ENCODE data around the gene AMT.

Gene AMT

DNA sequence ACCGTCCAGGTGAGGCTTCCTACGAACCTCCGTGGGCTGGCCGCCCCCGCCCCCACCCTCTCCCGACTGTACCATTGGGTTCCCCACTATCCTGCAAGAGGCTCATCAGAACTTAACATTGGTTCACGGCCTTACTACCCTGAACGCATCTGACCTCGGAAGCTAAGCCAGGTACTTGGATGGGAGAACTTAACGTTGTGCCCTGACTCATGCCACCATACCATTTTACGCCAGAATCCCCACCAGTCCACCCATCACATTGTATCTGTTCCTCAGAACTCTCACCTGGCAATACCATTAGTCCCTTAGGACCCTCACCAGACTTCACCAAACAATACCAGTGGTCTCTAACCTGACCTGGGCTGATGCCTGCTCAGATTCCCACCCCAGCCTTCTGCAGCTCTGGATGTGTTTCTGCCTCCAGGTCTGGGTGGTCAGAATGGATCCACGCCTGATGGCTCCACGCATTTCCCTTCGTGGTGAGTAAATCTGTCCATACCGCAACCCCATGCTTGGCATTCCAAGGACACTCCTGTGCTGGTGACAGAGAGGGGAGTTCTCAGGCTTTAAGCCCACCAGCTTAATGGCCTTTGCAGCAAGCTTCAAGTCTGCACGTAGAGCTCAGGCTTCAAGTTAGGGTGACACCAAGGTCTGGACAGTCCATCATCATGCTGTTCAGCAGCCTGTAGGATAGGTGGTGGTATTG is 9.5 kb downstream of the AMT start:
- peak overlapping the region; percentile 73 to 99 for H3K27ac ChIP-seq
- no peak for TF ChIP-seq CTCF (IDR thresholded peaks at IDR 0.05)
- peak overlapping the region; percentile 94 for H3K4me3 ChIP-seq
- no peak for DNase-seq (ENCODE audit: low spot score)

- H3K27ac ChIP-seq = peak within 1 kb of the TSS; percentile 99
- peak; percentile 100 for DNase-seq (ENCODE audit: low spot score)
- peak within 1 kb of the TSS; percentile 94 for H3K4me3 ChIP-seq
- TF ChIP-seq CTCF (IDR thresholded peaks at IDR 0.05) = no peak
Observed at GRCh38 chr3:49411968-49412631, 10.2 kb downstream of the AMT start, which contains the start of the genes RHOA and TCTA. Gene RHOA (minus strand): TSS chr3:49411976. CDS start chr3:49375589, 36,387 bp downstream. Gene TCTA (plus strand): TSS chr3:49412423. CDS start chr3:49412427, 4 bp downstream.

- no peak for TF ChIP-seq CTCF (IDR thresholded peaks at IDR 0.05)
- Histone ChIP-seq H3K4me3 (peak overlapping the region; percentile 88), H3K27ac (peak overlapping the region; percentile 99)
- DNase-seq (ENCODE audit: low spot score) = peak; percentile 82
Observed at GRCh38 chr3:49411535-49411967, 10.7 kb downstream of the AMT start.

DNA sequence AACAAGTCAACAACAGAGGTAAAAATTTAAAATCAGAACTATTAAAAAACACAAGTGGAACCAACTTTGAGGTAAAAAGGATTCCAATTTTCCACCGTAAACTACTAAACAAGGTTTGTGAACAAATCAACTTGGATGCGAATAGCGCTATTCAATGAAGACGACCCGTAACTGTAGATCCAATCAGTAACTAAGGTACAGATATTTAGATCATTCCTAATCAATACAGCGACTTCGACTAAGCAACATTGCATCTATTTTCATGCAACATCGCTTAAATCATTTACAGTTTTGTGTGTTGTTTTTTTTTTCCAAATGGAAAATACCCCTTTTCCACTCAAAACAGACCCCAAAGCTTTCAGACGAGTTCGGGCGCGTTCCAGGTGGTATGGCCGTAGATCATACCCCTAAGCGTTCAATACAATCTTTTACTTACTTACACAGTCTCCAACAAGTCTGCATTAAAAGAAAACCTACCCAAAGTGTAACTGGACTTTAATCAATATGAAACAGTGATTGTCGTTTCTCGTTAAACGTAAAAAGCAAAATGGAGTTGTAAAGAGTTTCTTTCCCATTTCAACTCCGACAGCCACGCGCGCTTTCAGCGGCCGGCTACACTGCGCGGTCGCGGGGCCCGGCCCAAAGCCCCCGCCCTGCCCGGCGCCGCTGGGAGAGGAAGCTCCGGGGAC is 11.3 kb downstream of the AMT start:
- no peak for TF ChIP-seq CTCF (IDR thresholded peaks at IDR 0.05)
- no peak for DNase-seq (ENCODE audit: low spot score)
- Histone ChIP-seq H3K27ac (peak overlapping the region; percentile 99), H3K4me3 (peak overlapping the region; percentile 88)

GRCh38 chr3:49410066-49410845 is 12.0 kb downstream of the AMT start:
- no peak for TF ChIP-seq CTCF (IDR thresholded peaks at IDR 0.05)
- peak overlapping the region; percentile 88 for H3K4me3 ChIP-seq
- H3K27ac ChIP-seq = peak overlapping the region; percentile 99
- no peak for DNase-seq (ENCODE audit: low spot score)
